ENCODE measurements around the gene ZSWIM7.

The ZSWIM7 gene

GRCh38 chr17:15928286-15928785, 71.2 kb downstream of the ZSWIM7 start:
- no peak for DNase-seq

Measured in GF-D8 (cell line).